ENCODE data around the gene ARL16.

ARL16 gene

DNA sequence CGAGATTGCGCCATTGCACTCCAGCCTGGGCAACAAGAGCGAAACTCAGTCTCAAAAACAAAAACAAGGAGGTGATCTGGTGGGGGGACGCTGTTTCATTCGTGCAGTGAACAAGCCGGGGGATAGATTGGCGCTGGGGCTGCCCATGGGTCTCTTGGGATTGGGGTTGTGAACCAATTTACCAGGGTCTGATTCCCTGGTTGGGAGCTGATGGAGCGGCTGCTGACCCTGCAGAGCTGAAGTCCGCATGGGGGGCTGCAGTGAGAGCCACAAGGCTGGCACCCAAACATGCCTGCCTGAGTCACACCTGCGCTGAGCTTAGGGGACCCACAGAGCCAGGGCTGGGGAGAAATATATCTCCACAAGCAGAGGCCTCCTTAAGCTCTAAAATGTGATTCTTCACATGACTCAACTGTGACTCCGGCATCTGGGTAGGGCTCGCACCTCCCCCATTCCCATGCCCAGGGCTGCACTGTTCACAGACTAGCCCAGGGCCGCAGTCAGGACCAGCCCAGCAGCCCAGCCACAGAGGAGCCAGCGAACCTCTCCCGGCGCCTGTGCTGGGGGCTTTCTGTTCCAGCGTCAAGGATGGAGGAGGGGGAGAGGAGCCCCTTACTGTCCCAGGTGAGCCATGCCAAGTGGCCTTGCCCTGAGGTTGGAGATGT is 41.6 kb downstream of the ARL16 start:
- FAIRE-seq = no peak

DNA sequence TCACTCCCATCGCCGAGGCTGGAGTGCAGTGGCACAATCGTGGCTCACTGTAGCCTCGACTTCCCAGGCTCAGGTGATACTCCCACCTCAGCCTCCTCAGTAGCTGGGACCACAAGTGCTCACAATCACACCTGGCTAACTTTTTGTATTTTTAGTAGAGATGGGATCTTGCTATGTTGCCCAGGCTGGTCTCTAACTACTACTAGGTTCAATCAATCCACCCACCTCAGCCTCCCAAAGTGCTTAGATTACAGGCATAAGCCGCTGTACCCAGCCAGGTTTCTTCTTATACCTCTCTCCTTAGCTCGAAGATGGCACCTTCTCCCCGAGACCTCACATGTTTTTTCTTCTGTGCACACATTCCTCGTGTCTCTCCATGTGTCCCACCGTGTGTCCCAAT is 43.6 kb downstream of the ARL16 start:
- no peak for FAIRE-seq

DNA sequence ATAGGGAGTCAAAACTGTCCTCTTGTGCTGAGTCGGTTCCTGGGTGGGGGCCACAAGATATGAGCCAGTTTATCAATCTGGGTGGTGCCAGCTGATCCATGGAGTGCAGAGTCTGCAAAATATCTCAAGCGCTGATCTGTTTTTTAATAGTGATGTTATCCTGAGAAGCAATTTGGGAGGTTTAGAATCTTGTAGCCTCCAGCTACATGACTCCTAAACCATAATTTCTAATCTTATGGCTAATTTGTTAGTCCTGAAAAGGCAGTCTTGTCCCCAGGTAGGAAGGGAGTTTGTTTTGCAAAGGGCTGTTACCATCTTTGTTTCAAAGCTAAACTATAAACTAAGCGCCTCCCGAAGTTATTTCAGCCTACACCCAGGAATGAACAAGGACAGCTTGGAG is 44.9 kb downstream of the ARL16 start:
- FAIRE-seq = no peak

DNA sequence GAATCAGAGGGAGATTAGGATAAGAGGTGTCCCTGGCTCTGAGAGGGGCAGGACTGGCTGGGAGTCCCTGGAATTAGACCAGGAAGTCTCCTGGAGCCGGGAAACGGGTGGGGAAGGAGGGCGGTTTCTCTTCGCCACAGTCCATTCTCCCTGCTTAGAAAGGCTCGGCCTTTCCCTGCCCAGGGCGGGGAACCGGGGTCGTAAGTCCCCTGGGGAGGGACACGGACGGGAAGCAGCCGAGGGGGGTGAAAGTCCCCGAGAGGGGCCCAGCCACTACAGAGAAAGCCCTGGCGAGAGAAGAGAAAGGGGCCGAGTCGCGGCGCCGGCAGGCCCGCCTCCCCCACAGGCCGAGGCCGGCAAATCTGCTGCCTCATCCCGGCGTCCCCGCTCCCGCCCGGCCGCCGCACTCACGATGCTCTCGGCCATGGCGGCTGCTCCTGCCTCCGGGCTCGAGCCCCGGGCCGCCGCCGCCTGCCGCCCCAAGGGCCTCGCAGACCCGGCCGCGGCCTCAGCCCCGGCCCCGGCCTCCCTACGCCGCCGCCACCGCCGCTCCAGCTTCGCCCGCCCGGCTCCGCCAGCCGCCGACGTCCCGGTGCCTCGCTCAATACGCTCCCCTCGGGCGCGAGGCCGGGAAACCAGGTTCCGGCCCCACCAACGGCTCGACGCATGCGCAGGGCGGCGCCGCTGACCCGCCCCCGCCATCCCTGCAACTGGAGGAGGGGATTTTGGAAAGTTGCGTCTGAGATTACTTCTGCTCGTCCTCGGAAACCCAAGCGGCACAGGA is 46.9 kb downstream of the ARL16 start, which contains the start of the genes NPLOC4 and TSPAN10:
NPLOC4 (minus strand) TSS at position 608 of the 784 bp plus-strand sequence; CDS start at position 426, 182 bp downstream.
TSPAN10 (plus strand) TSS at position 692 of the 784 bp plus-strand sequence. CDS start 5,217 bp downstream, outside the sequence.
- no peak for FAIRE-seq

DNA sequence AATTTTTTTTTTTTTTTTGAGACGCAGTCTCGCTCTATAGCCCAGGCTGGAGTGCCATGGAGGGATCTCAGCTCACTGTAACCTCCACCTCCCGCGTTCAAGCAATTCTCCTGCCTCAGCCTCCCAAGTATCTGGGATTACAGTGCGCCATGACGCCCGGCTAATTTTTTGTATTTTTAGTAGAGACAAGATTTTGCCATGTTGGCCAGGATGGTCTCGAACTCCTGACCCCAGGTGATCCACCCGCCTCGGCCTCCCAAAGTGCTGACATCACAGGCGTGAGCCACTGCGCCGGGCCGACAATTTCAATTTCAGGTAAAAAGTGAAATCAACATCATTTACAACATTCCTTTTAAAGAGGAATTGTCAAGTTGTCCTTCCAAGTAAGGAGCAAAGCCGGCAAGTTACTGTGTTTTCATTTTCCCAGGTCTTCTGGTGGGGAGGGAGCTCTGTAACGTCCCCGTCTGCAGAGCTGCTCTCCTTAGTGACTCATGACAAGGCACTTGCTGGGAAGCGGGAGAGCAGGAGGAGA is 47.6 kb downstream of the ARL16 start:
- no peak for FAIRE-seq

DNA sequence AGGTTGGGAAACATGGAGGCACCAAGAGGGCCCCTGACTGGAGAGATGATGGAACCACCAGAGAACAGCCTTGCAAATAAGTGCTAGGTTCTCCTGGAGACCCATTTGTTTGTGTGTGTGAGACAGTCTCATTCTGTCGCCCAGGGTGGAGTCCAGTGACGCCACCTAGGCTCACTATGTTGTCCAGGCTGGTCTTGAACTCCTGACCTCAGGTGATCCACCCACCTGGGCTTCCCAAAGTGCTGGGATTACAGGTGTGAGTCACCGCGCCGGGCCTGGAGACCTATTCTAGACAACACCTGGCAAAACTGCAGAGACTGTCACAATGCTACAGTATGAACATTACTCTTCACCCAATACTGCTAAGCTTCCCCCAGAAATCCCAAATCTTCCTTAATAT is 48.2 kb downstream of the ARL16 start:
- FAIRE-seq = no peak

DNA sequence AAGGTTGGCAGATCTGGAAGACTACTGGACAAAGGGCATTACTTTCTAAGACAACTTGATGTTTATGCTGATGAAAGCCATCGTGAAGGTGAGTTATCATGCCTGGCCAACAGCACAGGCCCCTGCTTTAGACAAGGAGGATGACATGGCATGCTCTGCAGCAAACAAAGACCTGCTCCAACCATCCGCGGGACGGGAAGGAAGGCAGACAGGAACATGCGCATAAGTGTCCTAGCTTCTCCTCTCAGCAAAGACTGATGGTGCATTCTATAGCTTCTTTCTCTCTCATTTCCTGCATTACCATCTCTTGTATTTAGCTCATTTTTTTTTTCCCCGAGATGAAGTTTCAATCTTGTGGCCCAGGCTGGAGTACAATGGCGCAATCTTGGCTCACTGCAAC is 52.1 kb downstream of the ARL16 start:
- FAIRE-seq = no peak

Data from colon (tissue), 2 donors.